Uterus (tissue), 2 donors: Measurements from ENCODE around the gene ATP8B2.

Experiments
- CTCF ChIP-seq, 4 experiments: fragments of 200-600 bp in 2 of 4; fragments of 450-650 bp in 2 of 4; sonication (generic) in 2 of 4; IDR thresholded peaks; one replicate each; pipeline ENCODE4 v1.5.1; 2016 to 2019; ENCODE audit warnings: antibody characterized with exemption in 4 of 4, mild to moderate bottlenecking in 2 of 4, moderate library complexity in 1 of 4
- POLR2A ChIP-seq, 2 donors: fragments of 450-650 bp; IDR thresholded peaks; one replicate each; pipeline ENCODE4 v1.6.1; 2016; ENCODE audit warnings: antibody characterized with exemption in 2 of 2, mild to moderate bottlenecking in 1 of 2, moderate library complexity in 1 of 2

GRCh38 chr1:154371436-154371835 lies 46.1 kb downstream of the ATP8B2 start:
- TF ChIP-seq CTCF (IDR thresholded peaks at IDR 0.05) (no peak), POLR2A (IDR thresholded peaks at IDR 0.05) (no peak)
